Keratinocyte (primary cell): Measurements from ENCODE around the gene NAAA.

Experiments used
- CTCF ChIP-seq, 3 experiments: IDR thresholded peaks in 1 of 3; conservative IDR thresholded peaks in 1 of 3; optimal IDR thresholded peaks in 1 of 3; 2 replicates in 2 of 3; 3 replicates in 1 of 3; pipeline versions ENCODE3 to v1.5.1; 2011; ENCODE audit warnings: low read length in 3 of 3, mild to moderate bottlenecking in 3 of 3, moderate library complexity in 2 of 3, control low read depth in 1 of 3, inconsistent platforms in 1 of 3; ENCODE audit not compliant: insufficient read depth in 2 of 3; ENCODE audit errors: extremely low read depth in 1 of 3
- EZH2 ChIP-seq: IDR thresholded peaks from one replicate; pipeline ENCODE4 v1.6.1; 2012; ENCODE audit warnings: inconsistent platforms, mild to moderate bottlenecking, low read length, moderate library complexity

DNA sequence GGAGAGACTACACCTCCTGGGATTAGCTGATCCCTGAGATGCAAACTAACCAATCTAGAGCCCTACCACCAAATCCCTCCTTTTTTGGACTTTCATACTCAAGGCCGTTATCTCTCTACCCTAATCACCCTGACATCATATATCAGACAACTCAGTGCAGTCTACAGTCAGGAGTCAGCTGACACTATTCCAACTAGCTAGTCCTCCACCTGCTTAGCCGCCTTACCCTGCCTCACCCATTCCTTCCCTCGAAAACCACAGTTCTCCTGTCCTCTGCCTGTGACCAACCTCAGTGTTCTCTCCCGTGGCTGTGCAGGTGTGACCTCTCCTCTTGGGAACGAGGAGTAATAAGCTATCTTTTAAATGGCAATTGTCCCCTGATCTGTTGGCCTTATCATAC lies 36.7 kb downstream of the NAAA start:
- no peak for TF ChIP-seq CTCF (optimal IDR thresholded peaks at IDR 0.05 in 1 of 3, IDR thresholded peaks at IDR 0.05 in 1 of 3, conservative IDR thresholded peaks at IDR 0.05 in 1 of 3; ENCODE audit: extremely low read depth in 1 of 3, insufficient read depth in 2 of 3, low read length in 3 of 3)
- no peak for TF ChIP-seq EZH2
